Breast epithelium (tissue), 4 donors: ENCODE data around the gene KLHL3. TPM values are rescaled to one million over a fixed set of nuclear protein-coding genes. Genes with fewer than 3 reads are reported as not detected.
"Not testable (repeated sequence)": the region's sequence is repeated elsewhere in the genome, so short reads cannot be mapped to it uniquely, and the experiment has no call there.

Experiments
- DNase-seq, 2 donors: peaks; one replicate each; pipeline ENCODE4 v3.0.0-alpha.2; 2019; ENCODE audit warnings: low spot score in 2 of 2
- H3K27ac ChIP-seq, 2 donors: fragments of 200-600 bp; sonication (generic) in 1 of 2; one replicate each; pipeline ENCODE4 v1.5.1; 2016 to 2019; ENCODE audit warnings: mild to moderate bottlenecking in 1 of 2
- H3K27me3 ChIP-seq, 2 donors: fragments of 200-600 bp; sonication (generic) in 1 of 2; one replicate each; pipeline versions ENCODE4 v1.5.1 to v1.6.0; 2017 to 2019; ENCODE audit warnings: control low read depth in 1 of 2, mild to moderate bottlenecking in 1 of 2
- H3K36me3 ChIP-seq: fragments of 200-600 bp; one replicate; pipeline ENCODE4 v1.5.1; 2019
- H3K4me1 ChIP-seq, 2 donors: fragments of 200-600 bp; sonication (generic); one replicate each; pipeline ENCODE4 v1.5.1; 2016 to 2019; ENCODE audit warnings: control low read depth in 1 of 2
- H3K4me3 ChIP-seq, 3 donors: fragments of 200-600 bp; sonication (generic); 1 replicate in 2 of 3; 2 replicates in 1 of 3; pipeline ENCODE4 v1.5.1; 2016 to 2019; ENCODE audit warnings: mild to moderate bottlenecking in 3 of 3, moderate library complexity in 2 of 3
- H3K9me3 ChIP-seq, 2 donors: fragments of 200-600 bp; sonication (generic) in 1 of 2; one replicate each; pipeline ENCODE4 v1.5.1; 2016 to 2019; ENCODE audit warnings: control low read depth in 1 of 2
- CTCF ChIP-seq, 3 donors: fragments of 450-650 bp; IDR thresholded peaks; one replicate each; pipeline ENCODE4 v1.5.1; 2016 to 2017; ENCODE audit warnings: antibody characterized with exemption in 3 of 3, mild to moderate bottlenecking in 3 of 3, moderate library complexity in 3 of 3
- POLR2A ChIP-seq: fragments of 450-650 bp; IDR thresholded peaks from one replicate; pipeline ENCODE4 v1.6.1; 2016; ENCODE audit warnings: antibody characterized with exemption, mild to moderate bottlenecking, moderate library complexity
- POLR2AphosphoS5 ChIP-seq, 3 donors: sonication (generic); formaldehyde crosslinking; IDR thresholded peaks; one replicate each; pipeline ENCODE4 v1.6.1; 2017; ENCODE audit warnings: antibody characterized with exemption in 3 of 3
- intact Hi-C: fragments of 100-400 bp; cut with DNase I; formaldehyde crosslinking; loops from one replicate; pipeline ENCODE4 v1.15.1; 2023; ENCODE audit warnings: low total_unique reads
- total RNA-seq, 3 donors: library from RNA; depleted of rRNA; stranded (reverse); fragments of >200 nt; gene quantifications; one replicate each; pipeline ENCODE4 v1.1.0, GENCODE V29; 2016

KLHL3 gene
- total RNA-seq, 3 donors from 2014 or later: 4.5 to 11.7 (median 4.9) TPM

GRCh38 chr5:137648361-137648760 lies 87.5 kb downstream of the KLHL3 start:
- TF ChIP-seq POLR2A (no peak), CTCF (IDR thresholded peaks at IDR 0.05) (no peak)
- H3K36me3 ChIP-seq: no peaks in the 10 kb centered on the region
- no peaks in the 10 kb centered on the region for H3K9me3 ChIP-seq
- no peak for DNase-seq
- H3K27ac ChIP-seq: no peak overlapping the region
- H3K4me3 ChIP-seq: no peak overlapping the region
- intact Hi-C loops: no loop called here
- H3K4me1 ChIP-seq: no peaks in the 10 kb centered on the region
- H3K27me3 ChIP-seq: no peaks in the 10 kb centered on the region

- Histone ChIP-seq H3K4me1 (no peaks in the 10 kb centered on the region), H3K36me3 (no peaks in the 10 kb centered on the region), H3K27ac (no peak overlapping the region), H3K27me3 (no peaks in the 10 kb centered on the region), H3K9me3 (no peaks in the 10 kb centered on the region), H3K4me3 (no peak overlapping the region)
- no peak for DNase-seq
- TF ChIP-seq CTCF (IDR thresholded peaks at IDR 0.05) (no peak), POLR2AphosphoS5 (IDR thresholded peaks at IDR 0.05) (no peak), POLR2A (no peak)
- intact Hi-C loops: no loop called here
Observed at GRCh38 chr5:137647401-137647800, 88.5 kb downstream of the KLHL3 start.

DNA sequence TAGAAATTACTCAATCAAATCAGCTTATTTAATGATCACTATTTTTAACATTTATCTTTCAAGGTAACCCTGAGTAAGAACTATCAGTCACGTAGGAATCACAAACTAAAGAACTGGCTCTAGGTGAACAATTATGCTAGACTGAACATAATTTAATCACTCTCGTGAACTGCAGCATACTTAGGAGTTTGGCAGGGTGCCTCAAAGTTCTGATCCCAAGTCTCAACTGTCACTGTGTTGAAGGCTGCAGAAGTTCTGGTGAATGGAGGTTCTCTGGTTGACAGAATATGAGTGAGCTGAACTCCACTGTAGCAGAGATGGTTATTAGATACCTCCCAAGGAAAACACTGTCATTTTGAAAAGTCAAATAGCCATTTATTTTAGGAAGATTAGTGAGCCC lies 89.1 kb downstream of the KLHL3 start:
- Histone ChIP-seq H3K27me3 (no peaks in the 10 kb centered on the region), H3K4me3 (no peak overlapping the region), H3K4me1 (no peaks in the 10 kb centered on the region), H3K27ac (no peak overlapping the region), H3K36me3 (no peaks in the 10 kb centered on the region), H3K9me3 (no peaks in the 10 kb centered on the region)
- intact Hi-C loops: no loop called here
- TF ChIP-seq CTCF (IDR thresholded peaks at IDR 0.05) (no peak), POLR2AphosphoS5 (IDR thresholded peaks at IDR 0.05) (no peak), POLR2A (no peak)
- no peak for DNase-seq

GRCh38 chr5:137643081-137643480 lies 92.8 kb downstream of the KLHL3 start:
- H3K4me3 ChIP-seq, DNase-seq, H3K27me3 ChIP-seq, H3K9me3 ChIP-seq, H3K4me1 ChIP-seq, intact Hi-C loops, H3K27ac ChIP-seq, H3K36me3 ChIP-seq: not testable (repeated sequence)

- H3K27ac ChIP-seq: no peak overlapping the region
- intact Hi-C loops: no loop called here
- no peaks in the 10 kb centered on the region for H3K27me3 ChIP-seq
- H3K9me3 ChIP-seq: no peaks in the 10 kb centered on the region
- no peak overlapping the region for H3K4me3 ChIP-seq
- no peak for DNase-seq
- no peaks in the 10 kb centered on the region for H3K36me3 ChIP-seq
- H3K4me1 ChIP-seq: no peaks in the 10 kb centered on the region
- no peak for TF ChIP-seq POLR2AphosphoS5 (IDR thresholded peaks at IDR 0.05)
- TF ChIP-seq CTCF (IDR thresholded peaks at IDR 0.05): no peak
- TF ChIP-seq POLR2A: no peak
Observed at GRCh38 chr5:137642091-137642490, 93.8 kb downstream of the KLHL3 start.

DNA sequence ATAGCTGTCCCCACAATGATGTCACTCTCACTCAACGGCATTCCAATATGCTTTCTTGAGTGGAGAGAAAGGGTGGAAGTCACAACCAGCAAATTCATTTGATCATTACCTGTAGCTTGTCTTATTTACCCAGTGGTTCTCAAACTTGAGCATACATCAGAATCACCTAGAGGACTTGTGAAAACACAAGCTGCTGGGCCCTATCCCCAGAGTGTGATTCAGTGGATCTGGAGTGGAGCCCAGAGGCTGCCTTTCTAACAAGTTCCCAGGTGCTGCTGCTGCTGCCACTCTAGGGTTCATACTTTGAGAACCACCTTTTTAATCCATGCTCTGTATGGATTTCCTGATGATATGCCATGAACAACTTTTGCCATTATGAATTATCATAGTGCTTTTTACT lies 94.7 kb downstream of the KLHL3 start:
- no peak for DNase-seq
- no peak overlapping the region for H3K27ac ChIP-seq
- TF ChIP-seq POLR2A (no peak), CTCF (IDR thresholded peaks at IDR 0.05) (no peak), POLR2AphosphoS5 (IDR thresholded peaks at IDR 0.05) (no peak)
- H3K4me3 ChIP-seq: no peak overlapping the region
- no peaks in the 10 kb centered on the region for H3K9me3 ChIP-seq
- H3K27me3 ChIP-seq: no peaks in the 10 kb centered on the region
- no peaks in the 10 kb centered on the region for H3K4me1 ChIP-seq
- H3K36me3 ChIP-seq: no peaks in the 10 kb centered on the region
- intact Hi-C loops: no loop called here
